ENCODE data around the gene PNMA6A. TPM values are rescaled to one million over a fixed set of nuclear protein-coding genes. Genes with fewer than 3 reads are reported as not detected.

The PNMA6A gene
- total and polyA plus RNA-seq, 9 of the 15 experiments (the other 6 are each of a cell fraction or from before 2014, with no cell fraction given): 0.10 to 6.9 (median 1.3) TPM

- TF ChIP-seq ZNF639 (CRISPR knock-in tag; conservative IDR thresholded peaks at IDR 0.05 in 1 of 2, IDR thresholded peaks at IDR 0.05 in 1 of 2) (no peak), NONO (IDR thresholded peaks at IDR 0.05; ENCODE audit: low read depth in 2 of 2, low read length in 1 of 2) (0 out of 4 replicates have a peak, but pooled peaks of 1 of the 2 experiments have one; percentile 26), DPF2 (IDR thresholded peaks at IDR 0.05) (no peak), REST (IDR thresholded peaks at IDR 0.05; ENCODE audit: borderline replicate concordance) (peak; percentile 88), REST (CRISPR knock-in tag; IDR thresholded peaks at IDR 0.05; ENCODE audit: low read depth) (no peak), ATF7 (IDR thresholded peaks at IDR 0.05) (peak; percentile 22; the same call in 1 of the 2 replicates), PHF20 (IDR thresholded peaks at IDR 0.05; ENCODE audit: partially characterized antibody) (peak; percentile 73), ZNF212 (CRISPR knock-in tag; IDR thresholded peaks at IDR 0.05) (no peak), CBX1 (IDR thresholded peaks at IDR 0.05; ENCODE audit: low read depth) (0 out of 2 replicates have a peak, but pooled peaks have one; percentile 34), GABPB1 (CRISPR knock-in tag; IDR thresholded peaks at IDR 0.05) (peak; percentile 66), JUNB (CRISPR knock-in tag; conservative IDR thresholded peaks at IDR 0.05) (no peak), ZNF668 (CRISPR knock-in tag; IDR thresholded peaks at IDR 0.05) (no peak), ZNF12 (CRISPR knock-in tag; IDR thresholded peaks at IDR 0.05) (0 out of 2 replicates have a peak, but pooled peaks have one; percentile 25), SP1 (CRISPR knock-in tag; IDR thresholded peaks at IDR 0.05) (no peak), ZNF175 (CRISPR knock-in tag; IDR thresholded peaks at IDR 0.05; ENCODE audit: low read depth) (no peak), NFIC (IDR thresholded peaks at IDR 0.05) (peak; percentile 20)
- TF ChIP-seq, protein P1, sequence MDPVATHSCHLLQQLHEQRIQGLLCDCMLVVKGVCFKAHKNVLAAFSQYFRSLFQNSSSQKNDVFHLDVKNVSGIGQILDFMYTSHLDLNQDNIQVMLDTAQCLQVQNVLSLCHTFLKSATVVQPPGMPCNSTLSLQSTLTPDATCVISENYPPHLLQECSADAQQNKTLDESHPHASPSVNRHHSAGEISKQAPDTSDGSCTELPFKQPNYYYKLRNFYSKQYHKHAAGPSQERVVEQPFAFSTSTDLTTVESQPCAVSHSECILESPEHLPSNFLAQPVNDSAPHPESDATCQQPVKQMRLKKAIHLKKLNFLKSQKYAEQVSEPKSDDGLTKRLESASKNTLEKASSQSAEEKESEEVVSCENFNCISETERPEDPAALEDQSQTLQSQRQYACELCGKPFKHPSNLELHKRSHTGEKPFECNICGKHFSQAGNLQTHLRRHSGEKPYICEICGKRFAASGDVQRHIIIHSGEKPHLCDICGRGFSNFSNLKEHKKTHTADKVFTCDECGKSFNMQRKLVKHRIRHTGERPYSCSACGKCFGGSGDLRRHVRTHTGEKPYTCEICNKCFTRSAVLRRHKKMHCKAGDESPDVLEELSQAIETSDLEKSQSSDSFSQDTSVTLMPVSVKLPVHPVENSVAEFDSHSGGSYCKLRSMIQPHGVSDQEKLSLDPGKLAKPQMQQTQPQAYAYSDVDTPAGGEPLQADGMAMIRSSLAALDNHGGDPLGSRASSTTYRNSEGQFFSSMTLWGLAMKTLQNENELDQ (CRISPR knock-in tag; IDR thresholded peaks at IDR 0.05; ENCODE audit: borderline replicate concordance): no peak
Observed at GRCh38 chrX:153032397-153033118, 39.7 kb upstream of the PNMA6A start (continued).
